Activated CD8-positive, alpha-beta memory T cell treated with anti-CD3 and anti-CD28 coated beads, Interleukin-2, amount 50 U/mL, for 48 hours (primary cell): ENCODE results near the gene EN2.

Experiments used
- DNase-seq: peaks from one replicate; pipeline ENCODE4 v3.0.0-alpha.2; 2020

Gene EN2

GRCh38 chr7:155488483-155489127, 30.7 kb downstream of the EN2 start:
- DNase-seq = no peak

- no peak for DNase-seq
Observed at GRCh38 chr7:155489158-155489840, 31.4 kb downstream of the EN2 start.

GRCh38 chr7:155489862-155490696, 32.1 kb downstream of the EN2 start:
- DNase-seq = no peak

- DNase-seq = peak; percentile 73
Observed at GRCh38 chr7:155490697-155491628, 33.0 kb downstream of the EN2 start.

GRCh38 chr7:155491812-155492211, 33.9 kb downstream of the EN2 start:
- no peak for DNase-seq

GRCh38 chr7:155493744-155494538, 36.0 kb downstream of the EN2 start:
- DNase-seq = no peak

GRCh38 chr7:155494551-155494950, 36.6 kb downstream of the EN2 start:
- DNase-seq = no peak

GRCh38 chr7:155495440-155496248, 37.7 kb downstream of the EN2 start:
- DNase-seq = no peak

GRCh38 chr7:155496267-155497005, 38.5 kb downstream of the EN2 start:
- no peak for DNase-seq

- no peak for DNase-seq
Observed at GRCh38 chr7:155497149-155497901, 39.4 kb downstream of the EN2 start.

GRCh38 chr7:155505422-155505793, 47.5 kb downstream of the EN2 start:
- DNase-seq = no peak

GRCh38 chr7:155506854-155507337, 49.0 kb downstream of the EN2 start:
- no peak for DNase-seq

GRCh38 chr7:155507576-155507975, 49.6 kb downstream of the EN2 start:
- DNase-seq = no peak

- DNase-seq = no peak
Observed at GRCh38 chr7:155508376-155509358, 50.7 kb downstream of the EN2 start.

GRCh38 chr7:155509359-155509724, 51.4 kb downstream of the EN2 start:
- no peak for DNase-seq

GRCh38 chr7:155509725-155510551, 52.0 kb downstream of the EN2 start:
- no peak for DNase-seq
